SH-SY5Y (cell line): ENCODE results near the gene HMGXB3.

Source experiments
- GATA2 ChIP-seq: IDR thresholded peaks from 2 replicates; pipeline ENCODE4 v1.6.1; 2011; ENCODE audit warnings: mild to moderate bottlenecking, low read depth, low read length
- GATA3 ChIP-seq: IDR thresholded peaks from 2 replicates; pipeline ENCODE4 v1.6.1; 2011; ENCODE audit warnings: low read depth, mild to moderate bottlenecking, low read length, moderate library complexity

GRCh38 chr5:150034662-150035061 is 34.1 kb downstream of the HMGXB3 start:
- TF ChIP-seq GATA2 = no peak
- no peak for TF ChIP-seq GATA3
